Measurements from ENCODE around the gene QTRT2. TPM values are rescaled to one million over a fixed set of nuclear protein-coding genes. Genes with fewer than 3 reads are reported as not detected.

The QTRT2 gene
- total and polyA plus RNA-seq, 2 of the 8 experiments (the other 6 are each of a cell fraction or from before 2014, with no cell fraction given): 13.3 to 54.5 TPM

- no peak for TF ChIP-seq PHF8 (conservative IDR thresholded peaks at IDR 0.05; ENCODE audit: low read depth, low read length)
- no peak for TF ChIP-seq MAFK (IDR thresholded peaks at IDR 0.05; ENCODE audit: low read depth, low read length)
- TF ChIP-seq BACH1 (IDR thresholded peaks at IDR 0.05; ENCODE audit: low read length): no peak
- no peak for TF ChIP-seq SAP30 (IDR thresholded peaks at IDR 0.05; ENCODE audit: insufficient read depth, insufficient replicate concordance, low read length)
- no peak for TF ChIP-seq CREB1 (IDR thresholded peaks at IDR 0.05)
- TF ChIP-seq POLR2A (IDR thresholded peaks at IDR 0.05; ENCODE audit: control extremely low read depth in 1 of 2, low read depth in 2 of 2, low read length in 2 of 2): no peak
Measured at GRCh38 chr3:114020907-114021306, 35.6 kb upstream of the QTRT2 start (continued).

Data from H1 (cell line).